Effector memory CD4-positive, alpha-beta T cell (primary cell): Measurements from ENCODE around the gene ADAMTSL3.

ENCODE experiments used
- DNase-seq, 3 donors: peaks; one replicate each; pipeline ENCODE4 v3.0.0-alpha.2; 2020
- H3K27ac ChIP-seq: 2 replicates; pipeline ENCODE4 v1.7.0; 2013; ENCODE audit warnings: mild to moderate bottlenecking, low read length, moderate library complexity; ENCODE audit not compliant: insufficient read depth, poor library complexity, severe bottlenecking
- H3K27me3 ChIP-seq: replicated peaks from 2 replicates; pipeline ENCODE4 v1.7.0; 2013; ENCODE audit warnings: mild to moderate bottlenecking, low read length; ENCODE audit not compliant: insufficient read depth, control insufficient read depth, poor library complexity, severe bottlenecking
- H3K36me3 ChIP-seq: 2 replicates; pipeline ENCODE4 v1.7.0; 2013; ENCODE audit warnings: mild to moderate bottlenecking, low read length, moderate library complexity; ENCODE audit not compliant: control insufficient read depth, insufficient read depth
- H3K4me1 ChIP-seq: 2 replicates; pipeline ENCODE4 v1.7.0; 2013; ENCODE audit warnings: low read length, mild to moderate bottlenecking; ENCODE audit not compliant: control insufficient read depth, insufficient read depth, poor library complexity, severe bottlenecking
- H3K4me3 ChIP-seq: 2 replicates; pipeline ENCODE4 v1.7.0; 2013; ENCODE audit warnings: low read length, low read depth, mild to moderate bottlenecking; ENCODE audit not compliant: insufficient read depth, poor library complexity, severe bottlenecking
- H3K9me3 ChIP-seq: 2 replicates; pipeline ENCODE4 v1.7.0; 2013; ENCODE audit warnings: mild to moderate bottlenecking, low read length, moderate library complexity; ENCODE audit not compliant: control insufficient read depth

Gene ADAMTSL3

DNA sequence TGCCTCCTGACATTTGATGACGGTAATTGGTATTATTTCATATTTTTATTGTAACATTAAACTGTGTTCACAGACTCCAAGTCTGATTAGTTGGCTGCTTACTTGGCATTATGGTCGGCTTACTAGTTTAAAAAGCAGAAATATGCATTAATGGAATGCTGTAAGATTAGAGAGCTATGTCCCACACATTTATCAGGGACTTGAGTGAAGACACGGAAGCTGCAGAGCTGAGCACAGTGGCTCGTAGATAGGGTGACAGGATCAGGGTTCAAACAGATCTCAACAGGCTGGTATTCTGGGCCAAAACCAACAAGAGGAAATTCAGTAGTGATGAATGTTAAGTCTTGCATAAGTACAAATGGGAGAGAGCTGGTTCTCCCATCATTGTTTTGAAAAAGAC is 113.8 kb downstream of the ADAMTSL3 start:
- H3K27me3 ChIP-seq = no peaks in the 10 kb centered on the region
- no peaks in the 10 kb centered on the region for H3K4me1 ChIP-seq
- no peaks in the 10 kb centered on the region for H3K36me3 ChIP-seq
- DNase-seq = no peak
- H3K27ac ChIP-seq = no peak overlapping the region
- no peaks in the 10 kb centered on the region for H3K9me3 ChIP-seq
- H3K4me3 ChIP-seq = no peak overlapping the region

DNA sequence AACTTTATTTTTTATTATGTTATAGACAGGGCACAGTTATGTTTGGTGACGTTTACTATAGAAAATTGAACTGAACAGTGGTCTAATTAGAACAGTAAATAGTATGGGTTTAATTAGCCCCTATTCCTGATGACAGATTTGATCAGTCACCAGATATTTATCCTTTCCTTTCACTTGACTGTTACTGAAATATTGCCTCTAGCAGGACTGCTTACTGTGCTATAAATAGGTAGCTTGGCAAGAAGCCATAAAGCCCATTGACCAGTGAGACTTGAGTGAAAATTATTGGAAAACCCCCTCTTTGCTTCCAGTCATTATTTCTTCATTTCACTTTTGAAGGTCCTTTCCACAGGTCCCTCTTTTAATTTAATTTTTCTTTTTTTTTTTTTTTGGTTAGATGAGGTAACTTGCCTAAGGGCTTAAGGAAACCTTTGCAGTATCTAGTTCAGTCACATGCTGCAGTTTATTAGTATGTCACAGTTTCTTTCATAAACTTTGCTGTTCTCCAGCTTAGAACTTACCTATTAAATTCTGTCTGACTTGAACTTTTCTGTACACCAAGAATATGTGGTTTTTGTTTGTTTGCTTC is 115.6 kb downstream of the ADAMTSL3 start:
- DNase-seq = no peak
- no peaks in the 10 kb centered on the region for H3K27me3 ChIP-seq
- no peaks in the 10 kb centered on the region for H3K4me1 ChIP-seq
- H3K36me3 ChIP-seq = no peaks in the 10 kb centered on the region
- H3K4me3 ChIP-seq = no peak overlapping the region
- H3K27ac ChIP-seq = no peak overlapping the region
- H3K9me3 ChIP-seq = no peaks in the 10 kb centered on the region

DNA sequence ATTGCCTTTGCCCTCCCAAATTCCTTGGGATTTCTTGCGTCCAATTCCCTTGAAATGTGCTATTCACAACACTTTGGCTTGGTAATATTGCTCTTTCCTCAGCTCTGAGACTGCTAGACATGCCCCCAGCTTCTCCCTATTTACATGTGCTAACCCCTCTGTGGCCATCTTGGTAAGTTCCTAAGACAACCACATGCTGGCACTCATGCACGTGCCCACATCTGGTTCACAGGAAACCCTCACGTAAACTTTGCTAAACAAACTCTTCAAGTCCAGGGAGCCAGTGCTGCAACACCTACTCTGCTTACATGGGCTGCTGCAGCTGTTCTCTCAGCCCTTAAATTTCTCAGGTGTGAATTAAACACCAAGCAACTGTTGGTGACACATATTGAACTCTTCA is 121.8 kb downstream of the ADAMTSL3 start:
- Histone ChIP-seq H3K4me1 (no peaks in the 10 kb centered on the region), H3K36me3 (no peaks in the 10 kb centered on the region), H3K4me3 (no peak overlapping the region), H3K27ac (no peak overlapping the region), H3K27me3 (no peaks in the 10 kb centered on the region), H3K9me3 (no peaks in the 10 kb centered on the region)
- no peak for DNase-seq

DNA sequence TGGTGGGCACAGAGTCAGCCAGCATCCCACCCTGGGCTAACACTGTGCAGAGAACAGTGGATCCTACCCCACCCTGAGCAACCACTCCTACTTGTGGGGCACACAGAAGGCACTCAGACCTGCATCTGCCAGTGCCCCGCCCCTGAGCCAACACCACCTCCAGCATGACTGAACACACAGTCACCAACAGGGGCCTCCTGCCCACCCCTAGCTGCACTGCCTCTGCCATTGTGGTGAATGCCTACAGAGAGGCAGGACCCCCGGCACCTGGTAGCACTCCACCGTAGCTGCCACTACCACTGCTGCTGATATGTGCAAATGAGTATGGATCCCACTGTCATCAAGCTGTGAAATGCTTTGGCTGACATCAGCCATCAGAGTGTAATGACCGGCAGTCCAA is 123.1 kb downstream of the ADAMTSL3 start:
- H3K4me1 ChIP-seq = no peaks in the 10 kb centered on the region
- H3K36me3 ChIP-seq = no peaks in the 10 kb centered on the region
- no peak overlapping the region for H3K4me3 ChIP-seq
- H3K9me3 ChIP-seq = no peaks in the 10 kb centered on the region
- DNase-seq = no peak
- H3K27ac ChIP-seq = no peak overlapping the region
- H3K27me3 ChIP-seq = no peaks in the 10 kb centered on the region

DNA sequence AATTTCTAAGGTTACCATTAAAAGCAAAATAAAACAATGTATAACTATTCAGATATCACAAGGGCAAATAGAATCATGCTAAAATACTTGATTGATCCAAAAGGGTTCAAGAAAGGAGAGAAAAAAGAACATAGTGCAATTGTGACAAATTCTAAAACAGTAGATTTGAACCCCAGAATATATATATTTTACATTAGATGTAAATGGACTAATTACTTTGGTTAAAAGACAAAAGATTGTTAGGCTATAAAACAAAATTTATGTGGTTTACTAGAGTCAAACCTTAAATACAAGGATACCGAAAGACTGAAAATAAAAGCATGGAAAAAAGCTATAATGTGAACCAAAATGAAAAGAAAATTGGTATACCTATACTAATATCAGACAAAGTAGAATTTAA is 129.3 kb downstream of the ADAMTSL3 start:
- H3K9me3 ChIP-seq = no peaks in the 10 kb centered on the region

DNA sequence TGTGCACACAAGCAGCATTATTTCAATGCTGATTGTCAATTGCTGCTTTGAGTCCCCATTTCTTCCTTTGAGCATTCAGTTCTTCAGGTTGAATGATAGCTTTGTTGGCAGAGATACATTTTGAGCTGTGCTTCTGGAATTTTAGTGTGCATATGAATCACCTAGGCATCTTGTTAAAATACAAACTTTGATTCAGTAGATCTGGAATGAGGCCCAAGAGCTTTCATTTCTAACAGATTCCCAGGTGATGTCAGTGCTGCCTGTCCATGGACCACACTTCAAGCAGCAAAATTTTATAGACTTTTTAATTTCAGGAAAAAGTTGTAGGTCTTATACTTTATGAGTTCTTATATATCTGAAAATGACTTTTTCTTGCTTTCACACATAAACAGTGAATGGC is 131.1 kb downstream of the ADAMTSL3 start:
- Histone ChIP-seq H3K27ac (no peak overlapping the region), H3K27me3 (no peaks in the 10 kb centered on the region), H3K9me3 (no peaks in the 10 kb centered on the region), H3K4me3 (no peak overlapping the region), H3K4me1 (no peaks in the 10 kb centered on the region), H3K36me3 (no peaks in the 10 kb centered on the region)
- DNase-seq = no peak

More for the DNA sequence above, 129.3 kb downstream of the ADAMTSL3 start:
- no peaks in the 10 kb centered on the region for H3K4me1 ChIP-seq
- H3K36me3 ChIP-seq = no peaks in the 10 kb centered on the region
- no peak overlapping the region for H3K4me3 ChIP-seq
- H3K27ac ChIP-seq = no peak overlapping the region
- H3K27me3 ChIP-seq = no peaks in the 10 kb centered on the region
- DNase-seq = no peak

DNA sequence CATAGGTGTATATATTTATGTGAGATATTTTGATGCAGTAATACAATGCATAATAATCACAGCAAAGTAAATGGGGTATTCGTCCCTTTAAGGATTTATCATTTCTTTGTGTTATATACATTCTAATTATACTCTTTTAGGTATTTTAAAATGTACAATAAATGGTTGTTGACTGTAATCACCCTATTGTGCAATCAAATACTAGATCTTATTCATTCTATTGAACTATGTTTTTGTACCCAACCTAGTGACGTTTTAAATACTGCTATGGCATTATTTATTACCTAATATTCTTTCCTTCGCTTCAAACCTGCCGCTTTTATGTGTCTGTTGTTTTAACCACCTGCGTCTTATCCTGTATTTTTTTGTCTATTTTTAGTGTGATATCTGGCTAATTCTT is 132.4 kb downstream of the ADAMTSL3 start:
- no peak overlapping the region for H3K27ac ChIP-seq

DNA sequence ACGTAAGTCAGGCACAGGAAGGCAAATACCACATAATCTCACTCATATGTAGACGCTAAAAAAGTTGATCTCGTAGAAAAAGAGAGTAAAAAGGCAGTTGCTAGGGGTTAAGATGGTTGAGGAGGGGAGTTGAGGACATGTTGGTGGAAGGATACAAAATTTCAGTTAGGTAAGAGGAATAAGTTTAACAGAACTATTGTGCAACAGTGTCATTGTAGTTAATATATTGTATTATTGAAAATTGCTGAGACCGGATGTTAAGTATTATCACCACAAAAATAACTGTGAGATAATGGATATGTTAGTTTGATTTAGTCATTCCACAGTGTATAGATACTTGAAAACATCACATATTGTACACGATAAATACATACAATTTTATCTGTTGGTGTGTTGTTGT is 139.1 kb downstream of the ADAMTSL3 start:
- Histone ChIP-seq H3K27ac (no peak overlapping the region), H3K27me3 (no peaks in the 10 kb centered on the region), H3K36me3 (no peaks in the 10 kb centered on the region), H3K4me3 (no peak overlapping the region), H3K4me1 (no peaks in the 10 kb centered on the region), H3K9me3 (no peaks in the 10 kb centered on the region)
- DNase-seq = no peak

More for the DNA sequence above, 132.4 kb downstream of the ADAMTSL3 start:
- DNase-seq = no peak
- H3K4me1 ChIP-seq = no peaks in the 10 kb centered on the region
- H3K4me3 ChIP-seq = no peak overlapping the region
- no peaks in the 10 kb centered on the region for H3K27me3 ChIP-seq
- H3K36me3 ChIP-seq = no peaks in the 10 kb centered on the region
- H3K9me3 ChIP-seq = no peaks in the 10 kb centered on the region

DNA sequence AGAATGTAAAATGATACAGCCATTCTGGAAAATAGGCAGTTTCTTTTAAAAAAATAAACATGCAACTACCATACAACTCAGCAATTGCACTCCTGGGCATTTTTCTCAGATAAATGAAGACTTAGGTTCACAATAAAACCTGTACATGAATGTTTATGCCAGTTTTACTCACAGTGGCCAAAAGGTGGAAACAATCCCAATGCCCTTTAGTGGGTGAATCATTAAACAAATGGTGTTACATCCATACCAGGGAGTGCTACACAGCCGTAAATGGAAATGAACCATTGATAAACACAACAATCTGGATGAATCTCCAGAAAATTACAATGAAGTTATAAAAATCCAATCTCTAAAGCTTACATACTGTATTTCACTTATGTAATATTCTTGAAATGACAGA is 140.3 kb downstream of the ADAMTSL3 start:
- H3K4me3 ChIP-seq = no peak overlapping the region
- H3K27ac ChIP-seq = no peak overlapping the region
- DNase-seq = no peak
- no peaks in the 10 kb centered on the region for H3K9me3 ChIP-seq
- H3K27me3 ChIP-seq = no peaks in the 10 kb centered on the region
- H3K4me1 ChIP-seq = no peaks in the 10 kb centered on the region
- H3K36me3 ChIP-seq = no peaks in the 10 kb centered on the region

DNA sequence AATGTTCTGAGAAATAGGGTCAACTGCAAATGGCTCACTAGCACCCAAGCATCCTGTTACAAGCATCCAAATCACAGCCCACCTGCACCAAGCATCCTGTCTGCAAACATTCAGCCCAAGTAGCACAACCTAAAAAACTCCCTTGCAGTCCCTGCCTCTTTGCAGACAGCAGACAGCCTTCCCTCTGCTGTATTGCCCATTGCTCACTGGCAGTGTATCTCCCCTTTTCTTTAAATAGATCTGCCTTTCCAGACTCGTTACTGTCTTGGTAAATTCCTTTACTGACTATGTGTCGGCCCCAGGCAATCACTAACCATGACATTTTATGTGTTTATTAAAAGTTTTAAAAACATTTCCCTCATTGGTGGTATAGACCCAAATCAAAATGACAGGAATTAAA is 155.4 kb downstream of the ADAMTSL3 start:
- Histone ChIP-seq H3K9me3 (no peaks in the 10 kb centered on the region), H3K4me1 (no peaks in the 10 kb centered on the region), H3K27ac (no peak overlapping the region), H3K36me3 (no peaks in the 10 kb centered on the region), H3K4me3 (no peak overlapping the region), H3K27me3 (no peaks in the 10 kb centered on the region)
- no peak for DNase-seq
